H4 (cell line): ENCODE data around the gene GPLD1. TPM values are rescaled to one million over a fixed set of nuclear protein-coding genes. Genes with fewer than 3 reads are reported as not detected.

Experiments
- DNase-seq: peaks from one replicate; pipeline ENCODE4 v3.0.0-alpha.2; 2015; ENCODE audit warnings: low spot score
- total RNA-seq: library from RNA; depleted of rRNA; stranded (reverse); fragments of >200 nt; shearing (Covaris generic); gene quantifications from 2 replicates; pipeline ENCODE4 v1.2.3, GENCODE V29; 2014

Gene GPLD1
- total RNA-seq, 1 experiment from 2014 or later, result 0.08 TPM

GRCh38 chr6:24455061-24455460 lies 34.3 kb downstream of the GPLD1 start:
- no peak for DNase-seq

GRCh38 chr6:24454452-24454851 lies 34.9 kb downstream of the GPLD1 start:
- DNase-seq, result no peak

- DNase-seq, result no peak
Observed at GRCh38 chr6:24453921-24454320, 35.5 kb downstream of the GPLD1 start.

- DNase-seq, result no peak
Observed at GRCh38 chr6:24451581-24452388, 37.6 kb downstream of the GPLD1 start.

- no peak for DNase-seq
Observed at GRCh38 chr6:24448828-24449525, 40.4 kb downstream of the GPLD1 start.

- DNase-seq, result no peak
Observed at GRCh38 chr6:24448396-24448795, 41.0 kb downstream of the GPLD1 start.

GRCh38 chr6:24446670-24447069 lies 42.7 kb downstream of the GPLD1 start:
- no peak for DNase-seq

GRCh38 chr6:24445704-24446103 lies 43.7 kb downstream of the GPLD1 start:
- DNase-seq, result no peak

- no peak for DNase-seq
Observed at GRCh38 chr6:24444588-24444987, 44.8 kb downstream of the GPLD1 start.

GRCh38 chr6:24441599-24441904 lies 47.8 kb downstream of the GPLD1 start:
- DNase-seq, result no peak

- DNase-seq, result no peak
Observed at GRCh38 chr6:24440897-24441598, 48.3 kb downstream of the GPLD1 start.

- DNase-seq, result no peak
Observed at GRCh38 chr6:24439858-24440539, 49.4 kb downstream of the GPLD1 start.

- DNase-seq, result no peak
Observed at GRCh38 chr6:24436979-24437378, 52.4 kb downstream of the GPLD1 start.

- no peak for DNase-seq
Observed at GRCh38 chr6:24432611-24433010, 56.8 kb downstream of the GPLD1 start.

- DNase-seq, result peak; percentile 27
Observed at GRCh38 chr6:24431045-24431451, 58.3 kb downstream of the GPLD1 start.

GRCh38 chr6:24430086-24430485 lies 59.3 kb downstream of the GPLD1 start:
- DNase-seq, result no peak

GRCh38 chr6:24429146-24429545 lies 60.2 kb downstream of the GPLD1 start:
- DNase-seq, result no peak

- peak; percentile 37 for DNase-seq
Observed at GRCh38 chr6:24428615-24429014, 60.8 kb downstream of the GPLD1 start.

- DNase-seq, result peak; percentile 22
Observed at GRCh38 chr6:24426729-24427446, 62.5 kb downstream of the GPLD1 start.

- no peak for DNase-seq
Observed at GRCh38 chr6:24425091-24425490, 64.3 kb downstream of the GPLD1 start.

- no peak for DNase-seq
Observed at GRCh38 chr6:24419526-24419925, 69.9 kb downstream of the GPLD1 start.

- no peak for DNase-seq
Observed at GRCh38 chr6:24415753-24416152, 73.6 kb downstream of the GPLD1 start.
